Prostate gland (tissue), 2 donors: ENCODE data around the gene ZHX3. TPM values are rescaled to one million over a fixed set of nuclear protein-coding genes. Genes with fewer than 3 reads are reported as not detected.

Experiments
- DNase-seq: peaks from one replicate; pipeline ENCODE4 v3.0.0-alpha.2; 2019; ENCODE audit warnings: low spot score
- H3K27ac ChIP-seq, 2 donors: fragments of 200-600 bp; sonication (generic); 2 replicates each; pipeline ENCODE4 v1.5.1; 2017 to 2019
- H3K27me3 ChIP-seq: fragments of 200-600 bp; sonication (generic); replicated peaks from 2 replicates; pipeline ENCODE4 v1.5.1; 2019; ENCODE audit not compliant: insufficient read depth
- H3K36me3 ChIP-seq, 2 donors: fragments of 200-600 bp; sonication (generic); 1 replicate in 1 of 2; 2 replicates in 1 of 2; pipeline versions ENCODE4 v1.5.1 to v1.8.1; 2017 to 2019
- H3K4me1 ChIP-seq: fragments of 200-600 bp; sonication (generic); replicated peaks from 2 replicates; pipeline ENCODE4 v1.5.1; 2019
- H3K4me3 ChIP-seq, 2 donors: fragments of 200-600 bp; sonication (generic); 2 replicates each; pipeline ENCODE4 v1.5.1; 2017 to 2019
- H3K9me3 ChIP-seq: fragments of 200-600 bp; sonication (generic); 2 replicates; pipeline ENCODE4 v1.5.1; 2017
- CTCF ChIP-seq, 4 experiments: fragments of 200-600 bp in 2 of 4; fragments of 450-650 bp in 2 of 4; sonication (generic) in 2 of 4; IDR thresholded peaks; 1 replicate in 3 of 4; 2 replicates in 1 of 4; pipeline ENCODE4 v1.5.1; 2016 to 2019; ENCODE audit warnings: antibody characterized with exemption in 4 of 4, mild to moderate bottlenecking in 2 of 4, moderate library complexity in 2 of 4
- POLR2A ChIP-seq: fragments of 450-650 bp; IDR thresholded peaks from one replicate; pipeline ENCODE4 v1.6.1; 2016; ENCODE audit warnings: antibody characterized with exemption, mild to moderate bottlenecking
- POLR2AphosphoS5 ChIP-seq: sonication (generic); formaldehyde crosslinking; IDR thresholded peaks from one replicate; pipeline ENCODE4 v1.6.1; 2017; ENCODE audit warnings: antibody characterized with exemption
- WGBS: methylation state at CpG from one replicate; pipeline ENCODE4 v1.1.5; 2018; 5-methylcytosine and 5-hydroxymethylcytosine counted together
- intact Hi-C: fragments of 100-400 bp; cut with DNase I; formaldehyde crosslinking; loops from one replicate; pipeline ENCODE4 v1.14.2; 2022
- total RNA-seq, 2 donors: library from RNA; depleted of rRNA; stranded (reverse); fragments of >200 nt; gene quantifications; one replicate each; pipeline ENCODE4 v1.1.0, GENCODE V29; 2016

ZHX3 gene
- total RNA-seq, 2 donors from 2014 or later, result 24.9 to 42.6 TPM

DNA sequence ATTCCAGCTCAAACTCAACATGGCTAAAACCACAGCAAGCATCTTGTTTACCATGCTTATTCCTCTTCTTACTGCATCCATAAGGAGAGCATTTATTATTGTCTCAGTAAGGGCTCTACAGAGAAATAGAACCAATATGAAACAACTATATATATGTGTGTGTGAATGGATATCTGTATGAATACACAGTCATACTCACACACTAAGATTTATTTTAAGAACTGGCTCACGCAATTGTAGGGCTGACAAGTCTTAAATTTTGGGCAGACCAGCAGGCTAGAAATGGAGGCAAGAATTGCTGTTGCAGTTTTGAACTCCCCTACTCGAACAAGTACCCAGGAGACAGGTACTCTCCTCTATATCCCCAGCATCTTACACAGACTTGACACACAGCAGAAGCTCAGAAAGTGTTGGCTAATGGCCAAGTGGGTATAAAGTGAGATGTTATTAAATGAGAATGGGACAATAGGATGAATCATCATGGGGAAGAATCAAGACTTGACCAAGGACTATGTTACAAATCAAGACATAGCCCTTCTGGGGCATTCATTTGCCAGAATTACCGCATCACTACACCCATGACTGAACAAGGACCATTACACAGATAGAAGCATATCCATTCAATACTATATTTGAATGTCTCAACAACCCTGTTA lies 13.0 kb downstream of the ZHX3 start:
- H3K4me3 ChIP-seq, result no peak overlapping the region
- no peaks in the 10 kb centered on the region for H3K36me3 ChIP-seq
- no peak for DNase-seq
- 96% methylated on average over 3 of the region's 3 CpGs for WGBS
- H3K4me1 ChIP-seq, result no peaks in the 10 kb centered on the region
- no peaks in the 10 kb centered on the region for H3K27me3 ChIP-seq
- H3K9me3 ChIP-seq, result no peaks in the 10 kb centered on the region
- intact Hi-C loops, result no loop called here
- H3K27ac ChIP-seq, result no peak overlapping the region
- TF ChIP-seq POLR2AphosphoS5, result no peak
- TF ChIP-seq CTCF (IDR thresholded peaks at IDR 0.05), result no peak
- no peak for TF ChIP-seq POLR2A

GRCh38 chr20:41304002-41304401 lies 13.5 kb downstream of the ZHX3 start:
- Histone ChIP-seq H3K27ac (no peak overlapping the region), H3K36me3 (no peaks in the 10 kb centered on the region), H3K4me3 (no peak overlapping the region), H3K9me3 (no peaks in the 10 kb centered on the region), H3K27me3 (no peaks in the 10 kb centered on the region), H3K4me1 (no peaks in the 10 kb centered on the region)
- intact Hi-C loops, result no loop called here
- no peak for DNase-seq
- WGBS, result 76% methylated on average over 1 of the region's 1 CpG
- no peak for TF ChIP-seq POLR2A
- no peak for TF ChIP-seq POLR2AphosphoS5
- TF ChIP-seq CTCF (IDR thresholded peaks at IDR 0.05), result no peak

DNA sequence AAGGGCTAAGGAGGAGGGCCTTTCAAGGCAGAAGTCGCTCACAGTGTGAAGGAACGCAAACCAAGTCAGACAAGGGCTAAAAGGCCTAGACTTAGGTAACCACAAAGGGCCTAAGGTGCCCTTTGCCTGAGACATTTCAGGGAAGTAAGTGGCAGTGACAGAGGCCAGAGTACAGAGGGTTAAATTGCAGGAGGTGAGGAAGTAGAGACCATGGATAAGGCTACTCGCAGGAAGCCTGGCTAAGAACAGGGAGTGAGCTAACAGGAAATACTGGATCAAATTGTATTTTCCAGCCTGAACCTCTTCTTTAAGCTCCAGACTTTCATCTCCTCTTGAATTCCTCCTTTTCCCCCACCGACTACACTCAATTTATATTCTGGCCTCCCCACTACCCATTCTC lies 16.6 kb downstream of the ZHX3 start:
- Histone ChIP-seq H3K9me3 (no peaks in the 10 kb centered on the region), H3K4me3 (no peak overlapping the region), H3K4me1 (no peaks in the 10 kb centered on the region), H3K27ac (no peak overlapping the region), H3K27me3 (no peaks in the 10 kb centered on the region), H3K36me3 (no peaks in the 10 kb centered on the region)
- intact Hi-C loops, result no loop called here
- no peak for DNase-seq
- TF ChIP-seq CTCF (IDR thresholded peaks at IDR 0.05) (no peak), POLR2A (no peak), POLR2AphosphoS5 (no peak)
- WGBS, result 82% methylated on average over 4 of the region's 4 CpGs

DNA sequence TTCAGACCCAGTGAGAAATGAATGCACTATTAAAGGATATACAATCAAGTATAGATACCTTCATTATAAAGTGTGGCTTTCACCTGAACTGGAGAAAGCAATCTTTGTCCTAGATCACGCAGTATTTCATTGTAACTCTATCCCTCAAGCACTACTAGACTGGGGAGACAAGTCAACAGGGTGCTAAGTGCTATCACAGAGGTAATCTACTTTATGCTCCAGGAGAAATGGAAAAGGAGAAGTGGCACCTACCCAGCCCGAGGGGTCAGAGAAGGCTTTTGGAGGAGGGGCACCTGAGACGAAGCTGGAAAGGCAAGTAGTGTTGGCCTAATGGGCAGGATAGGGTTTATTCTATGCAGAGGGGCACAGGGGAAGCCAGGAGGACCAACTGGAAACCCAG lies 17.1 kb downstream of the ZHX3 start:
- no peak for TF ChIP-seq CTCF (IDR thresholded peaks at IDR 0.05)
- TF ChIP-seq POLR2AphosphoS5, result no peak
- no peak for TF ChIP-seq POLR2A
- Histone ChIP-seq H3K4me1 (no peaks in the 10 kb centered on the region), H3K9me3 (no peaks in the 10 kb centered on the region), H3K4me3 (no peak overlapping the region), H3K36me3 (no peaks in the 10 kb centered on the region), H3K27me3 (no peaks in the 10 kb centered on the region), H3K27ac (no peak overlapping the region)
- no peak for DNase-seq
- intact Hi-C loops, result no loop called here
- 56% methylated on average over 3 of the region's 3 CpGs for WGBS

GRCh38 chr20:41299899-41300298 lies 17.6 kb downstream of the ZHX3 start:
- Histone ChIP-seq H3K9me3 (no peaks in the 10 kb centered on the region), H3K27ac (no peak overlapping the region), H3K27me3 (no peaks in the 10 kb centered on the region), H3K4me3 (no peak overlapping the region), H3K4me1 (no peaks in the 10 kb centered on the region), H3K36me3 (no peaks in the 10 kb centered on the region)
- 80% methylated on average over 3 of the region's 3 CpGs for WGBS
- intact Hi-C loops, result no loop called here
- TF ChIP-seq POLR2A (no peak), CTCF (IDR thresholded peaks at IDR 0.05) (no peak), POLR2AphosphoS5 (no peak)
- DNase-seq, result no peak
